Endothelial cell (in vitro differentiated cells): ENCODE measurements around the gene VTI1A. TPM values are rescaled to one million over a fixed set of nuclear protein-coding genes. Genes with fewer than 3 reads are reported as not detected.
"Not testable (repeated sequence)": the region's sequence is repeated elsewhere in the genome, so short reads cannot be mapped to it uniquely, and the experiment has no call there.

Source experiments
- DNase-seq: peaks from one replicate; pipeline ENCODE4 v3.0.0; 2021; ENCODE audit warnings: low spot score
- H3K27ac Mint-ChIP-seq: one replicate; pipeline ENCODE4 v1.8.0; 2021; ENCODE audit warnings: mixed read lengths, inconsistent platforms; ENCODE audit not compliant: unreplicated experiment
- H3K27me3 Mint-ChIP-seq: one replicate; pipeline ENCODE4 v1.8.0; 2021; ENCODE audit warnings: mild to moderate bottlenecking, moderate library complexity, mixed read lengths, inconsistent platforms; ENCODE audit not compliant: unreplicated experiment
- H3K36me3 Mint-ChIP-seq: one replicate; pipeline ENCODE4 v1.8.0; 2021; ENCODE audit warnings: mild to moderate bottlenecking, low read depth, mixed read lengths, inconsistent platforms; ENCODE audit not compliant: unreplicated experiment
- H3K4me1 Mint-ChIP-seq: one replicate; pipeline ENCODE4 v1.8.0; 2021; ENCODE audit warnings: mild to moderate bottlenecking, mixed read lengths, inconsistent platforms; ENCODE audit not compliant: unreplicated experiment
- H3K4me3 Mint-ChIP-seq: one replicate; pipeline ENCODE4 v1.8.0; 2021; ENCODE audit warnings: mild to moderate bottlenecking, mixed read lengths, inconsistent platforms; ENCODE audit not compliant: unreplicated experiment
- H3K9me3 Mint-ChIP-seq: one replicate; pipeline ENCODE4 v1.8.0; 2021; ENCODE audit warnings: mixed read lengths, inconsistent platforms; ENCODE audit not compliant: unreplicated experiment
- CTCF ChIP-seq: fragments of 200-600 bp; sonication (generic); IDR thresholded peaks from one replicate; pipeline ENCODE4 v1.5.0; 2021; ENCODE audit warnings: antibody characterized with exemption; ENCODE audit not compliant: unreplicated experiment
- microRNA-seq: library from miRNA; unstranded; fragments of <30 nt; microRNA quantifications from one replicate; pipeline ENCODE4, GENCODE V29; 2020; ENCODE audit not compliant: unreplicated experiment
- total RNA-seq: library from RNA; stranded (reverse); fragmentation: NEBNext Ultra II Directional; extraction: Animal tissue kit (Norgen Biotek cat#: 25700); gene quantifications from one replicate; pipeline ENCODE4 v1.2.1, GENCODE V29; 2021; ENCODE audit not compliant: unreplicated experiment

The VTI1A gene
- total RNA-seq, 1 donor from 2014 or later, result 35.4 TPM

GRCh38 chr10:112858986-112859651 is 412.1 kb downstream of the VTI1A start:
- peaks cover 12% of the 10 kb centered on the region for H3K36me3 Mint-ChIP-seq
- DNase-seq, result no peak
- H3K4me1 Mint-ChIP-seq, result peaks cover 2% of the 10 kb centered on the region
- no peak overlapping the region for H3K4me3 Mint-ChIP-seq
- TF ChIP-seq CTCF, result no peak
- no peaks in the 10 kb centered on the region for H3K27me3 Mint-ChIP-seq
- H3K27ac Mint-ChIP-seq, result no peak overlapping the region
- H3K9me3 Mint-ChIP-seq, result no peaks in the 10 kb centered on the region

- H3K9me3 Mint-ChIP-seq, result no peaks in the 10 kb centered on the region
- DNase-seq, result no peak
- H3K36me3 Mint-ChIP-seq, result peaks cover 12% of the 10 kb centered on the region
- no peak overlapping the region for H3K4me3 Mint-ChIP-seq
- no peak overlapping the region for H3K27ac Mint-ChIP-seq
- H3K27me3 Mint-ChIP-seq, result no peaks in the 10 kb centered on the region
- TF ChIP-seq CTCF, result no peak
- H3K4me1 Mint-ChIP-seq, result peaks cover 2% of the 10 kb centered on the region
These were observed 412.8 kb downstream of the VTI1A start for GRCh38 chr10:112859793-112860192.

GRCh38 chr10:112863461-112863860 is 416.4 kb downstream of the VTI1A start:
- not testable (repeated sequence) for H3K4me1 Mint-ChIP-seq, H3K4me3 Mint-ChIP-seq, DNase-seq, H3K27ac Mint-ChIP-seq, H3K27me3 Mint-ChIP-seq, H3K9me3 Mint-ChIP-seq, H3K36me3 Mint-ChIP-seq

Small RNA genes within 50 kb of the gene (microRNA-seq; reads per million reads assigned to microRNA genes)
- not detected for gene MIR4295

Other genes starting within 250 kb of the VTI1A start
- not detected for gene TECTB, start 163.8 kb upstream of the VTI1A start, total RNA-seq
- 0.64 TPM for gene ACSL5, start 73.1 kb upstream of the VTI1A start, total RNA-seq
- gene ZDHHC6, start 301 bp upstream of the VTI1A start, total RNA-seq, result 42.8 TPM